Stimulated activated CD8-positive, alpha-beta memory T cell treated with anti-CD3 and anti-CD28 coated beads, Interleukin-12 subunit alpha, Interleukin-12 subunit beta, amount 100 ng/mL, for 1 hour (primary cell): ENCODE measurements around the gene SEMA7A.
"Not testable (repeated sequence)": the region's sequence is repeated elsewhere in the genome, so short reads cannot be mapped to it uniquely, and the experiment has no call there.

Experiments used
- DNase-seq: peaks from one replicate; pipeline ENCODE4 v3.0.0-alpha.2; 2020; ENCODE audit warnings: low read depth

SEMA7A gene

GRCh38 chr15:74373056-74373650, 60.6 kb downstream of the SEMA7A start:
- no peak for DNase-seq

- no peak for DNase-seq
Measured at GRCh38 chr15:74370471-74370870, 63.3 kb downstream of the SEMA7A start.

- DNase-seq = no peak
Measured at GRCh38 chr15:74369756-74370155, 64.0 kb downstream of the SEMA7A start.

- no peak for DNase-seq
Measured at GRCh38 chr15:74369084-74369745, 64.5 kb downstream of the SEMA7A start.

- DNase-seq = no peak
Measured at GRCh38 chr15:74368121-74368520, 65.6 kb downstream of the SEMA7A start.

- DNase-seq = no peak
Measured at GRCh38 chr15:74367296-74367854, 66.4 kb downstream of the SEMA7A start, which contains the start of gene CYP11A1. Gene CYP11A1, minus strand, starts transcription at chr15:74367646. Its CDS starts 61 bp downstream, at chr15:74367585.

GRCh38 chr15:74365598-74366445, 67.9 kb downstream of the SEMA7A start:
- DNase-seq = no peak

GRCh38 chr15:74364936-74365597, 68.7 kb downstream of the SEMA7A start:
- DNase-seq = no peak

- DNase-seq = no peak
Measured at GRCh38 chr15:74362482-74362881, 71.3 kb downstream of the SEMA7A start.

GRCh38 chr15:74360855-74361254, 72.9 kb downstream of the SEMA7A start:
- not testable (repeated sequence) for DNase-seq

GRCh38 chr15:74359376-74359775, 74.4 kb downstream of the SEMA7A start:
- not testable (repeated sequence) for DNase-seq
